HCT116 (cell line): Measurements from ENCODE around the gene TBL2. TPM values are rescaled to one million over a fixed set of nuclear protein-coding genes. Genes with fewer than 3 reads are reported as not detected.

Experiments used
- ATAC-seq: fragments of 200-7000 bp; cut with Tn5 transposase; 2 replicates; pipeline ENCODE4 v1.9.1; 2020; ENCODE audit warnings: mild to moderate bottlenecking, moderate library complexity
- BruUV-seq: library from RNA; stranded (reverse); fragments of 400-500 nt; replicated peaks from 2 replicates; lab custom pipeline; 2021; lab: Mats Ljungman, UMichigan
- CTCF ChIA-PET: fragments of 300-600 bp; sonication (Branson Sonifier 250); formaldehyde crosslinking; loops from one replicate; lab custom pipeline; 2021; ENCODE audit warnings: antibody characterized with exemption; lab: Charles Lee
- POLR2A ChIA-PET: fragments of 300-600, 350-600 bp; sonication (Branson Sonifier 250); formaldehyde crosslinking; loops from one replicate; lab custom pipeline; 2021; ENCODE audit warnings: antibody characterized with exemption; lab: Charles Lee
- RAD21 ChIA-PET, 2 experiments: fragments of 300-600 bp; sonication (Branson Sonifier 250); formaldehyde crosslinking; loops; one replicate each; lab custom pipeline; 2023; ENCODE audit warnings: low total read pairs in 2 of 2; ENCODE audit not compliant: uncharacterized antibody in 2 of 2, unreplicated experiment in 2 of 2, low non-redundant PET in 1 of 2; lab: Charles Lee
- DNase-seq: peaks from one replicate; pipeline ENCODE4 v3.0.0-alpha.2; 2010; ENCODE audit warnings: low read depth, low spot score
- H2AFZ ChIP-seq: fragments of 200-600 bp; shearing (Covaris generic), sonication (generic); 2 replicates; pipeline ENCODE4 v1.6.1; 2017; ENCODE audit warnings: low read depth, mixed run types, mixed read lengths, antibody characterized with exemption, low read length; ENCODE audit not compliant: poor library complexity, severe bottlenecking
- H3K27ac ChIP-seq: 2 replicates; pipeline ENCODE4 v1.5.1; 2012; ENCODE audit warnings: low read depth, low read length
- H3K27me3 ChIP-seq: fragments of 200-600 bp; sonication (generic); 2 replicates; pipeline ENCODE4 v1.6.1; 2016; ENCODE audit warnings: mixed run types, low read length, mixed read lengths; ENCODE audit not compliant: insufficient read depth
- H3K36me3 ChIP-seq, 2 experiments: fragments of 200-500 bp in 1 of 2; fragments of 200-600 bp in 1 of 2; sonication (Bioruptor generic) in 1 of 2; sonication (generic) in 1 of 2; 2 replicates each; pipeline versions ENCODE4 v1.5.1 to v1.6.1; 2014 to 2016; ENCODE audit warnings: low read length in 2 of 2, inconsistent platforms in 1 of 2, mixed read lengths in 1 of 2, mixed run types in 1 of 2; ENCODE audit not compliant: insufficient read depth in 2 of 2, control insufficient read depth in 1 of 2
- H3K4me1 ChIP-seq, 2 experiments: fragments of 200-600 bp in 1 of 2; sonication (generic) in 1 of 2; 2 replicates each; pipeline versions ENCODE4 v1.5.1 to v1.6.1; 2012 to 2017; ENCODE audit warnings: low read length in 2 of 2, inconsistent platforms in 1 of 2, mild to moderate bottlenecking in 1 of 2, mixed read lengths in 1 of 2, mixed run types in 1 of 2, moderate library complexity in 1 of 2; ENCODE audit not compliant: insufficient read depth in 2 of 2, control insufficient read depth in 1 of 2
- H3K4me2 ChIP-seq: fragments of 200-600 bp; sonication (generic); 2 replicates; pipeline ENCODE4 v1.6.1; 2017; ENCODE audit warnings: mixed run types, low read length, mixed read lengths
- H3K4me3 ChIP-seq, 2 experiments: fragments of 200-600 bp in 1 of 2; sonication (generic) in 1 of 2; replicated peaks in 1 of 2; 2 replicates each; pipeline ENCODE4 v1.5.1; 2011 to 2016; ENCODE audit warnings: low read length in 2 of 2, control low read depth in 1 of 2, low read depth in 1 of 2, mild to moderate bottlenecking in 1 of 2, mixed read lengths in 1 of 2, mixed run types in 1 of 2
- H3K79me2 ChIP-seq: fragments of 200-600 bp; sonication (generic); 2 replicates; pipeline ENCODE4 v1.6.1; 2017; ENCODE audit warnings: mild to moderate bottlenecking, mixed run types, low read length, moderate library complexity, mixed read lengths; ENCODE audit not compliant: insufficient read depth
- H3K9ac ChIP-seq: fragments of 200-600 bp; sonication (generic); 2 replicates; pipeline ENCODE4 v1.6.1; 2016; ENCODE audit warnings: low read length, mixed read lengths
- H3K9me2 ChIP-seq: fragments of 200-600 bp; sonication (generic), shearing (Covaris generic); 2 replicates; pipeline ENCODE4 v1.6.1; 2017; ENCODE audit warnings: mixed run types, mild to moderate bottlenecking, moderate library complexity; ENCODE audit not compliant: insufficient read depth
- H3K9me3 ChIP-seq, 2 experiments: fragments of 200-500 bp in 1 of 2; fragments of 200-600 bp in 1 of 2; sonication (Bioruptor generic) in 1 of 2; sonication (generic) in 1 of 2; 2 replicates each; pipeline ENCODE4 v1.6.1; 2014 to 2017; ENCODE audit warnings: low read length in 2 of 2, mixed read lengths in 2 of 2, inconsistent platforms in 1 of 2, low read depth in 1 of 2, mild to moderate bottlenecking in 1 of 2, mixed run types in 1 of 2, moderate library complexity in 1 of 2; ENCODE audit not compliant: control insufficient read depth in 1 of 2, insufficient read depth in 1 of 2
- H4K20me1 ChIP-seq: fragments of 200-600 bp; sonication (generic), shearing (Covaris generic); 2 replicates; pipeline ENCODE4 v1.6.1; 2017; ENCODE audit warnings: mixed run types, mild to moderate bottlenecking, moderate library complexity; ENCODE audit not compliant: insufficient read depth
- ATF3 ChIP-seq: IDR thresholded peaks from 2 replicates; pipeline ENCODE4 v1.6.1; 2012
- EZH2 ChIP-seq: fragments of 200-600 bp; sonication (generic); IDR thresholded peaks from 2 replicates; pipeline ENCODE4 v1.6.1; 2017; ENCODE audit warnings: antibody characterized with exemption, mixed run types
- EZH2phosphoT487 ChIP-seq: fragments of 200-600 bp; IDR thresholded peaks from 2 replicates; pipeline ENCODE4 v1.6.1; 2018; ENCODE audit warnings: antibody characterized with exemption, borderline replicate concordance
- FOSL1 ChIP-seq: IDR thresholded peaks from 2 replicates; pipeline ENCODE4 v1.6.1; 2012; ENCODE audit warnings: low read depth
- JUND ChIP-seq: IDR thresholded peaks from 2 replicates; pipeline ENCODE4 v1.6.1; 2012
- MAX ChIP-seq: IDR thresholded peaks from 2 replicates; pipeline ENCODE4 v1.6.1; 2012
- POLR2A ChIP-seq: IDR thresholded peaks from 2 replicates; pipeline ENCODE4 v1.7.0; 2011; ENCODE audit warnings: borderline replicate concordance; ENCODE audit not compliant: insufficient read depth, insufficient read length; ENCODE audit errors: extremely low read depth
- POLR2AphosphoS5 ChIP-seq: IDR thresholded peaks from 2 replicates; pipeline ENCODE4 v1.6.1; 2011; ENCODE audit warnings: mild to moderate bottlenecking, low read depth, low read length, moderate library complexity
- REST ChIP-seq: IDR thresholded peaks from 2 replicates; pipeline ENCODE4 v1.6.1; 2012; ENCODE audit warnings: low read depth
- SIN3A ChIP-seq: IDR thresholded peaks from 2 replicates; pipeline ENCODE4 v1.6.1; 2012; ENCODE audit warnings: low read depth
- SP1 ChIP-seq: IDR thresholded peaks from 2 replicates; pipeline ENCODE4 v1.6.1; 2012; ENCODE audit warnings: low read depth
- TCF7L2 ChIP-seq: IDR thresholded peaks from 2 replicates; pipeline ENCODE4 v1.7.0; 2011; ENCODE audit warnings: borderline replicate concordance, inconsistent platforms; ENCODE audit not compliant: insufficient read depth, insufficient read length; ENCODE audit errors: extremely low read depth
- YY1 ChIP-seq: IDR thresholded peaks from 2 replicates; pipeline ENCODE4 v1.6.1; 2011; ENCODE audit warnings: low read length, low read depth, moderate library complexity, mild to moderate bottlenecking; ENCODE audit not compliant: insufficient replicate concordance; ENCODE audit errors: extremely low read depth
- intact Hi-C: fragments of 100-400 bp; cut with micrococcal nuclease; formaldehyde crosslinking; loops from 2 replicates; pipeline ENCODE4 v1.10.0; 2022
- total RNA-seq: library from RNA; stranded (reverse); gene quantifications from one replicate; pipeline ENCODE4 v1.2.1, GENCODE V29; 2021; ENCODE audit not compliant: unreplicated experiment

Gene TBL2
- total RNA-seq, 1 experiment from 2014 or later, result 55.0 TPM

GRCh38 chr7:73593207-73594045 is 15.0 kb upstream of the TBL2 start:
- ChIA-PET POLR2A (no interaction called here), CTCF (no interaction called here), RAD21 (no interaction called here)
- H3K9ac ChIP-seq, result no peak overlapping the region
- H3K79me2 ChIP-seq, result no peaks in the 10 kb centered on the region
- no peaks in the 10 kb centered on the region for H3K27me3 ChIP-seq
- no peak overlapping the region for H3K27ac ChIP-seq
- no peaks in the 10 kb centered on the region for H3K9me2 ChIP-seq
- H2AFZ ChIP-seq, result no peak overlapping the region
- no peaks in the 10 kb centered on the region; a peak in 1 of 4 replicates for H3K36me3 ChIP-seq
- H3K4me2 ChIP-seq, result no peak overlapping the region
- DNase-seq (no peak), ATAC-seq (no peak; the same call in 1 of the 2 replicates)
- H3K4me3 ChIP-seq, result no peak overlapping the region
- no peaks in the 10 kb centered on the region for H3K9me3 ChIP-seq
- no peaks in the 10 kb centered on the region for H4K20me1 ChIP-seq
- H3K4me1 ChIP-seq, result no peaks in the 10 kb centered on the region; a peak in 1 of 4 replicates
- TF ChIP-seq FOSL1 (no peak), EZH2 (no peak)
- TSS peak; percentile 70 for BruUV-seq
- intact Hi-C loops, result no loop called here

- intact Hi-C loops, result no loop called here
- Histone ChIP-seq H3K4me3 (no peak overlapping the region), H4K20me1 (no peaks in the 10 kb centered on the region), H3K36me3 (no peaks in the 10 kb centered on the region; a peak in 1 of 4 replicates), H3K9ac (no peak overlapping the region), H3K79me2 (no peaks in the 10 kb centered on the region), H3K4me1 (no peaks in the 10 kb centered on the region; a peak in 1 of 4 replicates), H2AFZ (no peak overlapping the region), H3K4me2 (no peak overlapping the region), H3K27me3 (no peaks in the 10 kb centered on the region), H3K9me3 (no peaks in the 10 kb centered on the region), H3K27ac (no peak overlapping the region), H3K9me2 (no peaks in the 10 kb centered on the region)
- ATAC-seq (no peak), DNase-seq (no peak)
- no TSS peak for BruUV-seq
- CTCF ChIA-PET, result interaction anchor here (1.5 kb wide), 1 partner anchor 20 kb away, joined by 4 read pairs; no protein-coding TSS in a partner anchor
- RAD21 ChIA-PET, result no interaction called here
- POLR2A ChIA-PET, result no interaction called here
- TF ChIP-seq MAX (no peak), YY1 (no peak), POLR2AphosphoS5 (no peak), SP1 (no peak), EZH2phosphoT487 (no peak), SIN3A (no peak), POLR2A (no peak), TCF7L2 (no peak), JUND (no peak), ATF3 (no peak), REST (no peak)
These were observed 8.5 kb upstream of the TBL2 start for GRCh38 chr7:73586911-73587310.
